Thyroid gland (tissue), 4 donors: Measurements from ENCODE around the gene PCLAF.

ENCODE experiments used
- POLR2A ChIP-seq, 2 donors: fragments of 450-650 bp; IDR thresholded peaks; one replicate each; pipeline ENCODE4 v1.6.1; 2017; ENCODE audit warnings: antibody characterized with exemption in 2 of 2, mild to moderate bottlenecking in 2 of 2, moderate library complexity in 1 of 2
- TF ChIP-seq, protein P1 (sequence below), 6 experiments: fragments of 200-600 bp in 3 of 6; fragments of 450-650 bp in 3 of 6; sonication (generic) in 3 of 6; IDR thresholded peaks; one replicate each; pipeline ENCODE4 v1.5.1; 2016 to 2019; ENCODE audit warnings: antibody characterized with exemption in 6 of 6, mild to moderate bottlenecking in 2 of 6, inconsistent platforms in 1 of 6, moderate library complexity in 1 of 6

GRCh38 chr15:64351265-64351664 lies 30.0 kb downstream of the PCLAF start:
- TF ChIP-seq, protein P1, sequence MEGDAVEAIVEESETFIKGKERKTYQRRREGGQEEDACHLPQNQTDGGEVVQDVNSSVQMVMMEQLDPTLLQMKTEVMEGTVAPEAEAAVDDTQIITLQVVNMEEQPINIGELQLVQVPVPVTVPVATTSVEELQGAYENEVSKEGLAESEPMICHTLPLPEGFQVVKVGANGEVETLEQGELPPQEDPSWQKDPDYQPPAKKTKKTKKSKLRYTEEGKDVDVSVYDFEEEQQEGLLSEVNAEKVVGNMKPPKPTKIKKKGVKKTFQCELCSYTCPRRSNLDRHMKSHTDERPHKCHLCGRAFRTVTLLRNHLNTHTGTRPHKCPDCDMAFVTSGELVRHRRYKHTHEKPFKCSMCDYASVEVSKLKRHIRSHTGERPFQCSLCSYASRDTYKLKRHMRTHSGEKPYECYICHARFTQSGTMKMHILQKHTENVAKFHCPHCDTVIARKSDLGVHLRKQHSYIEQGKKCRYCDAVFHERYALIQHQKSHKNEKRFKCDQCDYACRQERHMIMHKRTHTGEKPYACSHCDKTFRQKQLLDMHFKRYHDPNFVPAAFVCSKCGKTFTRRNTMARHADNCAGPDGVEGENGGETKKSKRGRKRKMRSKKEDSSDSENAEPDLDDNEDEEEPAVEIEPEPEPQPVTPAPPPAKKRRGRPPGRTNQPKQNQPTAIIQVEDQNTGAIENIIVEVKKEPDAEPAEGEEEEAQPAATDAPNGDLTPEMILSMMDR (IDR thresholded peaks at IDR 0.05): no peak
- no peak for TF ChIP-seq POLR2A (IDR thresholded peaks at IDR 0.05)
